GF-D8 (cell line): ENCODE measurements around the gene CCNI2.
"Not testable (repeated sequence)": the region's sequence is repeated elsewhere in the genome, so short reads cannot be mapped to it uniquely, and the experiment has no call there.

ENCODE experiments used
- DNase-seq: peaks from one replicate; lab custom pipeline; 2025; lab: John Stamatoyannopoulos, UW

Gene CCNI2

GRCh38 chr5:132781029-132781428 lies 33.8 kb downstream of the CCNI2 start:
- DNase-seq: no peak

- no peak for DNase-seq
Observed at GRCh38 chr5:132782101-132782500, 34.9 kb downstream of the CCNI2 start.

GRCh38 chr5:132785365-132785764 lies 38.1 kb downstream of the CCNI2 start:
- no peak for DNase-seq

GRCh38 chr5:132785864-132786263 lies 38.6 kb downstream of the CCNI2 start:
- no peak for DNase-seq

GRCh38 chr5:132787076-132787475 lies 39.9 kb downstream of the CCNI2 start:
- DNase-seq: no peak

- no peak for DNase-seq
Observed at GRCh38 chr5:132788508-132788907, 41.3 kb downstream of the CCNI2 start.

- no peak for DNase-seq
Observed at GRCh38 chr5:132788990-132789886, 42.0 kb downstream of the CCNI2 start.

GRCh38 chr5:132790201-132790865 lies 43.1 kb downstream of the CCNI2 start:
- DNase-seq: no peak

- no peak for DNase-seq
Observed at GRCh38 chr5:132791026-132791425, 43.8 kb downstream of the CCNI2 start.

- no peak for DNase-seq
Observed at GRCh38 chr5:132797651-132798050, 50.4 kb downstream of the CCNI2 start.

GRCh38 chr5:132799392-132799791 lies 52.2 kb downstream of the CCNI2 start:
- no peak for DNase-seq

- DNase-seq: no peak
Observed at GRCh38 chr5:132800545-132800944, 53.3 kb downstream of the CCNI2 start.

- no peak for DNase-seq
Observed at GRCh38 chr5:132802044-132802684, 54.9 kb downstream of the CCNI2 start.

- DNase-seq: not testable (repeated sequence)
Observed at GRCh38 chr5:132802685-132803066, 55.5 kb downstream of the CCNI2 start.
